Measurements from ENCODE around the gene DZANK1.
A peak's percentile ranks its signal among the peaks of the same experiment; 100 is the strongest.
"Not testable (repeated sequence)": the region's sequence is repeated elsewhere in the genome, so short reads cannot be mapped to it uniquely, and the experiment has no call there.

The DZANK1 gene

GRCh38 chr20:18511571-18511970 lies 44.7 kb upstream of the DZANK1 start:
- no peaks in the 10 kb centered on the region for H3K27me3 ChIP-seq (ENCODE audit: low read depth, low read length)
- peaks cover 26% of the 10 kb centered on the region for H3K79me2 ChIP-seq (ENCODE audit: low read length)
- TF ChIP-seq CTCF (IDR thresholded peaks at IDR 0.05; ENCODE audit: low read depth, low read length) = no peak
- TF ChIP-seq EZH2phosphoT487 (IDR thresholded peaks at IDR 0.05; ENCODE audit: low read depth) = no peak
- H3K9ac ChIP-seq (ENCODE audit: low read length) = no peak overlapping the region
- H3K4me3 ChIP-seq (ENCODE audit: low read length) = no peak overlapping the region
- H4K20me1 ChIP-seq (ENCODE audit: insufficient read depth, low read length) = no peaks in the 10 kb centered on the region
- H2AFZ ChIP-seq (ENCODE audit: low read depth, low read length) = no peak overlapping the region
- H3K9me3 ChIP-seq (ENCODE audit: insufficient read depth, low read length) = no peaks in the 10 kb centered on the region
- peaks cover 14% of the 10 kb centered on the region for H3K4me1 ChIP-seq (ENCODE audit: low read length)
- H3K36me3 ChIP-seq (replicated peaks; ENCODE audit: low read depth, low read length) = peaks cover 36% of the 10 kb centered on the region
- H3K27ac ChIP-seq (ENCODE audit: low read length) = no peak overlapping the region
- H3K4me2 ChIP-seq (ENCODE audit: low read length) = no peak overlapping the region

- H3K4me3 ChIP-seq (ENCODE audit: low read length) = peak within 1 kb of the TSS; percentile 93
- peak within 1 kb of the TSS; percentile 99 for H3K4me2 ChIP-seq (ENCODE audit: low read length)
- peak within 1 kb of the TSS; percentile 92 for H2AFZ ChIP-seq (ENCODE audit: low read depth, low read length)
- TF ChIP-seq EZH2phosphoT487 (IDR thresholded peaks at IDR 0.05; ENCODE audit: low read depth) = no peak
- no peak for TF ChIP-seq CTCF (IDR thresholded peaks at IDR 0.05; ENCODE audit: low read depth, low read length)
- peaks cover 26% of the 10 kb centered on the region for H3K79me2 ChIP-seq (ENCODE audit: low read length)
- H3K27me3 ChIP-seq (ENCODE audit: low read depth, low read length) = no peaks in the 10 kb centered on the region
- no peaks in the 10 kb centered on the region for H4K20me1 ChIP-seq (ENCODE audit: insufficient read depth, low read length)
- H3K27ac ChIP-seq (ENCODE audit: low read length) = peak within 1 kb of the TSS; percentile 95
- H3K9me3 ChIP-seq (ENCODE audit: insufficient read depth, low read length) = no peaks in the 10 kb centered on the region
- peak within 1 kb of the TSS; percentile 87 for H3K9ac ChIP-seq (ENCODE audit: low read length)
- peaks cover 23% of the 10 kb centered on the region for H3K36me3 ChIP-seq (replicated peaks; ENCODE audit: low read depth, low read length)
- H3K4me1 ChIP-seq (ENCODE audit: low read length) = peaks cover 16% of the 10 kb centered on the region
These were observed 40.7 kb upstream of the DZANK1 start, which contains the start of gene SEC23B for GRCh38 chr20:18507218-18508191. SEC23B (plus strand) TSS chr20:18507940; CDS start chr20:18510836, 2,896 bp downstream.

GRCh38 chr20:18506744-18507143 lies 39.9 kb upstream of the DZANK1 start:
- H3K9me3 ChIP-seq (ENCODE audit: insufficient read depth, low read length) = no peaks in the 10 kb centered on the region
- H4K20me1 ChIP-seq (ENCODE audit: insufficient read depth, low read length) = no peaks in the 10 kb centered on the region
- no peaks in the 10 kb centered on the region for H3K27me3 ChIP-seq (ENCODE audit: low read depth, low read length)
- H3K9ac ChIP-seq (ENCODE audit: low read length) = peak overlapping the region; percentile 87
- peak overlapping the region; percentile 82 for H3K4me2 ChIP-seq (ENCODE audit: low read length)
- peaks cover 16% of the 10 kb centered on the region for H3K4me1 ChIP-seq (ENCODE audit: low read length)
- H2AFZ ChIP-seq (ENCODE audit: low read depth, low read length) = peak overlapping the region; percentile 92
- H3K36me3 ChIP-seq (replicated peaks; ENCODE audit: low read depth, low read length) = peaks cover 20% of the 10 kb centered on the region
- H3K27ac ChIP-seq (ENCODE audit: low read length) = peak overlapping the region; percentile 95
- TF ChIP-seq CTCF (IDR thresholded peaks at IDR 0.05; ENCODE audit: low read depth, low read length) (no peak), EZH2phosphoT487 (IDR thresholded peaks at IDR 0.05; ENCODE audit: low read depth) (no peak)
- H3K4me3 ChIP-seq (ENCODE audit: low read length) = peak overlapping the region; percentile 93
- H3K79me2 ChIP-seq (ENCODE audit: low read length) = peaks cover 26% of the 10 kb centered on the region

GRCh38 chr20:18504479-18505060 lies 37.7 kb upstream of the DZANK1 start:
- H4K20me1 ChIP-seq (ENCODE audit: insufficient read depth, low read length) = no peaks in the 10 kb centered on the region
- H3K9ac ChIP-seq (ENCODE audit: low read length) = no peak overlapping the region
- no peaks in the 10 kb centered on the region for H3K9me3 ChIP-seq (ENCODE audit: insufficient read depth, low read length)
- H3K27ac ChIP-seq (ENCODE audit: low read length) = no peak overlapping the region
- no peak overlapping the region for H3K4me3 ChIP-seq (ENCODE audit: low read length)
- H3K4me1 ChIP-seq (ENCODE audit: low read length) = peaks cover 16% of the 10 kb centered on the region
- TF ChIP-seq EZH2phosphoT487 (IDR thresholded peaks at IDR 0.05; ENCODE audit: low read depth) = no peak
- peaks cover 19% of the 10 kb centered on the region for H3K79me2 ChIP-seq (ENCODE audit: low read length)
- H3K4me2 ChIP-seq (ENCODE audit: low read length) = no peak overlapping the region
- H3K27me3 ChIP-seq (ENCODE audit: low read depth, low read length) = no peaks in the 10 kb centered on the region
- no peak overlapping the region for H2AFZ ChIP-seq (ENCODE audit: low read depth, low read length)
- H3K36me3 ChIP-seq (replicated peaks; ENCODE audit: low read depth, low read length) = peaks cover 3% of the 10 kb centered on the region

DNA sequence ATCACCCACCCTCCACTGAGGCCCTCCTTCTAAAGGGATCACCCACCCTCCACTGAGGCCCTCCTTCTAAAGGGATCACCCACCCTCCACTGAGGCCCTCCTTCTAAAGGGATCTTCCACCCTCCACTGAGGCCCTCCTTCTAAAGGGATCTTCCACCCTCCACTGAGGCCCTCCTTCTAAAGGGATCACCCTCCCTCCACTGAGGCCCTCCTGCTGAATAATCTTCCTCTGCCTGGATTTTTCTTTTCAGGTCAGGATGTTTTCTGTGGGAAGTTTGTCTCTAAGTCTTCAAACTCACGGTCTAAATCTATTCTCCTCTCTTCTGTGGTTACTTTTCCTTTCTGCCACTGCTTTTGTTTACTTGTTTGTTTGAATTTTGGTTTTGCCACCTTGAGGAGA lies 34.8 kb upstream of the DZANK1 start:
- H3K4me2 ChIP-seq (ENCODE audit: low read length); H3K79me2 ChIP-seq (ENCODE audit: low read length); H3K9ac ChIP-seq (ENCODE audit: low read length); H3K27me3 ChIP-seq (ENCODE audit: low read depth, low read length); H4K20me1 ChIP-seq (ENCODE audit: insufficient read depth, low read length); H3K9me3 ChIP-seq (ENCODE audit: insufficient read depth, low read length); H3K4me1 ChIP-seq (ENCODE audit: low read length); H3K36me3 ChIP-seq (replicated peaks; ENCODE audit: low read depth, low read length); H3K27ac ChIP-seq (ENCODE audit: low read length); H3K4me3 ChIP-seq (ENCODE audit: low read length): not testable (repeated sequence)
- peak overlapping the region; percentile 10; the same call in 1 of the 2 replicates for H2AFZ ChIP-seq (ENCODE audit: low read depth, low read length)

All from OCI-LY3 (cell line).